BE2C (cell line): Measurements from ENCODE around the gene SPA17.
A peak's percentile ranks its signal among the peaks of the same experiment; 100 is the strongest.

Source experiments
- DNase-seq: peaks from one replicate; pipeline ENCODE4 v3.0.0-alpha.2; 2020
- H3K27me3 ChIP-seq: fragments of 250-450 bp; sonication (Bioruptor Pico); 2 replicates; pipeline ENCODE4 v1.5.1; 2020; ENCODE audit warnings: mild to moderate bottlenecking
- H3K36me3 ChIP-seq: fragments of 250-450 bp; sonication (Bioruptor Pico); 2 replicates; pipeline ENCODE4 v1.5.1; 2020; ENCODE audit warnings: mild to moderate bottlenecking
- H3K4me1 ChIP-seq: fragments of 250-450 bp; sonication (Bioruptor Pico); 2 replicates; pipeline ENCODE4 v1.5.1; 2020
- H3K4me3 ChIP-seq: 2 replicates; pipeline ENCODE4 v1.5.1; 2011; ENCODE audit warnings: low read depth, low read length
- H3K9me3 ChIP-seq: fragments of 250-450 bp; sonication (Bioruptor Pico); 2 replicates; pipeline ENCODE4 v1.5.1; 2020
- CTCF ChIP-seq: IDR thresholded peaks from 2 replicates; pipeline ENCODE4 v1.5.1; 2012; ENCODE audit warnings: mild to moderate bottlenecking, low read depth, low read length

Gene SPA17

GRCh38 chr11:124707829-124708228, 34.1 kb downstream of the SPA17 start:
- Histone ChIP-seq H3K4me1 (no peaks in the 10 kb centered on the region), H3K4me3 (no peak overlapping the region)
- DNase-seq = no peak

DNA sequence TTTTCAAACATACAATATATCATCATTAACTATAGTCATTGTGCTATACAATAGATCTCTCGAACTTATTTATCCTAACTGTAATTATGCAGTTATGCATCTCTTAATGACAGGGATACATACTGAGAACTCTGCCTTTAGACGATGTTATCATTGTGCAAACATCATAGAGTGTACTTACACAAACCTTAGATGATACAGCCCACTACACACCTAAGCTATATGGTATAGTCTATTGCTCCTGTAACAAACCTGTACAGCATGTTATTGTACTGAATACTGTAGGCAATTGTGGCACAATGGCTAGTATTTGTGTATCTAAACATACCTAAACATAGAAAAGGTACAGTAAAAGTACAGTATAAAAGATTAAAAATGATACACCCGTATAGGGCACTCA, 38.7 kb downstream of the SPA17 start:
- TF ChIP-seq CTCF = no peak
- DNase-seq = no peak
- Histone ChIP-seq H3K4me1 (no peaks in the 10 kb centered on the region), H3K9me3 (no peaks in the 10 kb centered on the region), H3K4me3 (no peak overlapping the region), H3K27me3 (peaks cover 25% of the 10 kb centered on the region), H3K36me3 (no peaks in the 10 kb centered on the region)

More at GRCh38 chr11:124707829-124708228, 34.1 kb downstream of the SPA17 start:
- Histone ChIP-seq H3K36me3 (no peaks in the 10 kb centered on the region), H3K27me3 (peaks cover 27% of the 10 kb centered on the region), H3K9me3 (no peaks in the 10 kb centered on the region)
- TF ChIP-seq CTCF = no peak

GRCh38 chr11:124716591-124716990, 42.9 kb downstream of the SPA17 start:
- Histone ChIP-seq H3K4me3 (no peak overlapping the region), H3K36me3 (no peaks in the 10 kb centered on the region), H3K4me1 (no peaks in the 10 kb centered on the region), H3K27me3 (peaks cover 22% of the 10 kb centered on the region), H3K9me3 (no peaks in the 10 kb centered on the region)
- no peak for DNase-seq
- TF ChIP-seq CTCF = no peak

DNA sequence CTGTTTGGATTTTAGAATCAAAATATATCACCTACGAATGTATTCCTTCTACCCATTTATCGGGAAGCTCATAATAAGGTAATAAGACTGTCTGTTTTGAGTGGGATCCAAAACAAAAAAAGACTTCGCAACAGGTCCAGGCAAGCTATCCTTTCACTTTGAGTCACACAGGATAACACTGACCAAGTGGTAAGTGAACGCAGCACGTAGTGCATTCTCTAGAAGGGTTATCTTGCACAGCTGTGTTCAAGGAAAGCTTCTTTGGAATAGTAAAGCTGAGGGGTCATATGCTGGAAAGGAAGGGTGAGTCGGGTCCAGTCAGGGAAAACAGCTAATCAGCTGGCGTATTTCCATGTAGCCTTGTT, 43.7 kb downstream of the SPA17 start:
- H3K4me1 ChIP-seq = no peaks in the 10 kb centered on the region
- DNase-seq = no peak
- no peak overlapping the region for H3K4me3 ChIP-seq
- H3K27me3 ChIP-seq = peaks cover 22% of the 10 kb centered on the region
- H3K36me3 ChIP-seq = no peaks in the 10 kb centered on the region
- TF ChIP-seq CTCF = no peak
- no peaks in the 10 kb centered on the region for H3K9me3 ChIP-seq

- Histone ChIP-seq H3K36me3 (no peaks in the 10 kb centered on the region), H3K9me3 (no peaks in the 10 kb centered on the region), H3K4me1 (no peaks in the 10 kb centered on the region), H3K27me3 (peaks cover 22% of the 10 kb centered on the region), H3K4me3 (peak overlapping the region; percentile 49)
- TF ChIP-seq CTCF = no peak
- peak; percentile 39 for DNase-seq
Observed at GRCh38 chr11:124717786-124718651, 44.3 kb downstream of the SPA17 start.

DNA sequence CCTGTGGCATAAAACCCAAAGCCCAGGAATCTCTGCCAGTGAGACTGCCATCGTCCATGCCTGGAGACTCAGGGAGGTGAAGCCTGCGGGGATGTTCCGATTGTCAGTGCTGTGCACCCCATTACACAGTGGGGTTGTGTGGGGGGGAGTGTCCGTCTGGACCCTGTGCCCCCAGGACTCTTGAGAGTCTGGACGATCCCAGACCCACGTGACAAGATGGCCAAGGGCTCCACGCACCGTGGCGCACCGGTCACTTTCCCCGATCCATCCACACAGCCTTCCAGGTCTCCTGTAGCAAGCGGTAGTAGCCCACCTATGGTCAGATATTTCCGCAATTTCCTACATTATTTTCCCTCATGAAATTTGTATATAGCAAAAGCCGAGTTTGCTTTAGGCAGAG, 45.1 kb downstream of the SPA17 start:
- H3K4me1 ChIP-seq = no peaks in the 10 kb centered on the region
- no peaks in the 10 kb centered on the region for H3K36me3 ChIP-seq
- TF ChIP-seq CTCF = no peak
- peaks cover 22% of the 10 kb centered on the region for H3K27me3 ChIP-seq
- no peaks in the 10 kb centered on the region for H3K9me3 ChIP-seq
- peak overlapping the region; percentile 49; the same call in 1 of the 2 replicates for H3K4me3 ChIP-seq
- no peak for DNase-seq
